ENCODE data around the gene COX18. TPM values are rescaled to one million over a fixed set of nuclear protein-coding genes. Genes with fewer than 3 reads are reported as not detected.

Gene COX18
- total RNA-seq, 2 experiments from 2014 or later: 22.7 to 24.5 TPM

- Mint-ChIP-seq H3K4me3 (no peak overlapping the region), H3K9me3 (no peaks in the 10 kb centered on the region), H3K4me1 (peaks cover 2% of the 10 kb centered on the region), H3K27ac (no peak overlapping the region), H3K36me3 (no peaks in the 10 kb centered on the region), H3K27me3 (peaks cover 11% of the 10 kb centered on the region)
- DNase-seq: no peak
Observed at GRCh38 chr4:73019462-73020047, 50.0 kb downstream of the COX18 start.

DNA sequence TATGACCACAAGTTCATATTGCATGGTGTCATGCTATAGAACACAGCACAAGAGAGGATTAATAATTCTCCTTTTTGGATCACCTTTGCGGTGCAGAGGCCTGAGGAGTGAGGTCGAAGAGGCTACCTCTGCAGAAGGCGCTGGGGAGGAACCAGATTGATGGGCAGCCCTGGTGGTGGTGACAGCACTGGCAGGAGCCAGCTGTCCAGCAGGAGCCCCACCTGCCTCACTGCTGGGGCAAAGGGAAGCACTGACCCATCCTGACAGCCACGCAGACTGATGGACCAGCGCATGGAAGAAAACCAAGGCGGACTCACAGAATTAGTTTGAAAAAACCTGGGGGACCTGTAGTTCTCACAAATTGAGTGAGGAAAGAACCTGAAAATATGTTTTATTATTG is 50.9 kb downstream of the COX18 start:
- DNase-seq: no peak
- peaks cover 11% of the 10 kb centered on the region for H3K27me3 Mint-ChIP-seq

DNA sequence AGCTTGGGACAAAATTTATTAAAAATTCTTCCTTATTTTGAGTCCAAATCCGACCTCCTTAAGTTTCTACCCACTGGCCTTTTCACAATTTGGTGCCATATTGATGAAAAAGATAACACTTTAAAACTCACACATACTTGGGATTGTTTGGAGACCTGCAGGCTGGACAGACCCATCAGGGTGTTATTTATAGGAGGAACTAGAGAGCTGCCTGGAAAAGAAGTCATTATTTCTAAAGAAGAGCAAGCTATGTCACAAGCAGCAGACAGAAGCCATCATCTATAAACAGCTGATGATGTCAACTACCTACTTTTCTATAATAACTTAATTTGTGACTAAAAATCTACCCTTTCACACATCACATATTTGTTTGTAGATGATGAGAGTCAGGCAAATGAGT is 56.2 kb downstream of the COX18 start:
- no peak for DNase-seq
- Mint-ChIP-seq H3K27me3 (peaks cover 13% of the 10 kb centered on the region), H3K4me1 (no peaks in the 10 kb centered on the region), H3K9me3 (peaks cover 8% of the 10 kb centered on the region), H3K36me3 (no peaks in the 10 kb centered on the region), H3K27ac (no peak overlapping the region), H3K4me3 (no peak overlapping the region)

More for the DNA sequence above, 50.9 kb downstream of the COX18 start:
- no peaks in the 10 kb centered on the region for H3K9me3 Mint-ChIP-seq
- H3K36me3 Mint-ChIP-seq: no peaks in the 10 kb centered on the region
- H3K27ac Mint-ChIP-seq: no peak overlapping the region
- peaks cover 2% of the 10 kb centered on the region for H3K4me1 Mint-ChIP-seq
- H3K4me3 Mint-ChIP-seq: no peak overlapping the region

GRCh38 chr4:73012673-73013072 is 56.8 kb downstream of the COX18 start:
- Mint-ChIP-seq H3K4me1 (no peaks in the 10 kb centered on the region), H3K27me3 (peaks cover 13% of the 10 kb centered on the region), H3K27ac (no peak overlapping the region), H3K4me3 (no peak overlapping the region), H3K36me3 (no peaks in the 10 kb centered on the region), H3K9me3 (peaks cover 8% of the 10 kb centered on the region)
- no peak for DNase-seq

GRCh38 chr4:73011629-73011985 is 57.9 kb downstream of the COX18 start:
- DNase-seq: no peak
- peaks cover 8% of the 10 kb centered on the region for H3K9me3 Mint-ChIP-seq
- no peak overlapping the region for H3K27ac Mint-ChIP-seq
- H3K4me1 Mint-ChIP-seq: no peaks in the 10 kb centered on the region
- peaks cover 13% of the 10 kb centered on the region for H3K27me3 Mint-ChIP-seq
- no peak overlapping the region for H3K4me3 Mint-ChIP-seq
- H3K36me3 Mint-ChIP-seq: no peaks in the 10 kb centered on the region

GRCh38 chr4:73010789-73011628 is 58.5 kb downstream of the COX18 start:
- no peak overlapping the region for H3K4me3 Mint-ChIP-seq
- H3K27me3 Mint-ChIP-seq: peaks cover 17% of the 10 kb centered on the region
- no peak for DNase-seq
- H3K9me3 Mint-ChIP-seq: peaks cover 8% of the 10 kb centered on the region
- no peaks in the 10 kb centered on the region for H3K36me3 Mint-ChIP-seq
- H3K27ac Mint-ChIP-seq: no peak overlapping the region
- H3K4me1 Mint-ChIP-seq: no peaks in the 10 kb centered on the region

DNA sequence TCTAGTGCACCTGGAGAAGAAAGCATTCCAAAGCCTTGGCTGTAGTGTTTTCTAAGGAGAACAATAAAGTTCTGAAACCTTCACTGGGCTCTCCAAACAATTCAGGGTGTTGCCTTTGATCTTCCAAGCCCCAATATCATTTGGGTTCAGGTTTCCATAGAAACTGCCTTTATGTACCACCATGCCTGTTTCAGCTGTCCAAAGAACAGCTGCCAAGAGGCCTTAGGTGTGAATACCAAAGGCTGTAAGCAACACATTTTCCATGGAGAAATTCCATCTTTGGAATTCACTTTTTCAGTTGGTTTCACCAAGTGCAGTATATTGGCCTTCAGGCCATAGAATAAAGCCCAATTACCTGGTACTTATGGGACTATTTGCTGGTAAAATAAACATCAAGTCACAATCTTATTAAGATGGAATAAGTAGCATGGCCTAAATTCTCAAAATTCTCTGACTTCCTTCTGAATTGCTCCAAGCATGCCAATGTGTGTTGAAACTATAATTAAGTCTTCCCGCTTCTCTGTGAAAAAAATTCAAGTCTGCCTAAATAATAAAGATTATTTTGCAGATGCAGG is 61.9 kb downstream of the COX18 start:
- no peak for DNase-seq
- H3K27ac Mint-ChIP-seq: no peak overlapping the region
- peaks cover 8% of the 10 kb centered on the region for H3K9me3 Mint-ChIP-seq
- H3K27me3 Mint-ChIP-seq: peaks cover 27% of the 10 kb centered on the region
- H3K4me1 Mint-ChIP-seq: no peaks in the 10 kb centered on the region
- no peaks in the 10 kb centered on the region for H3K36me3 Mint-ChIP-seq
- no peak overlapping the region for H3K4me3 Mint-ChIP-seq

DNA sequence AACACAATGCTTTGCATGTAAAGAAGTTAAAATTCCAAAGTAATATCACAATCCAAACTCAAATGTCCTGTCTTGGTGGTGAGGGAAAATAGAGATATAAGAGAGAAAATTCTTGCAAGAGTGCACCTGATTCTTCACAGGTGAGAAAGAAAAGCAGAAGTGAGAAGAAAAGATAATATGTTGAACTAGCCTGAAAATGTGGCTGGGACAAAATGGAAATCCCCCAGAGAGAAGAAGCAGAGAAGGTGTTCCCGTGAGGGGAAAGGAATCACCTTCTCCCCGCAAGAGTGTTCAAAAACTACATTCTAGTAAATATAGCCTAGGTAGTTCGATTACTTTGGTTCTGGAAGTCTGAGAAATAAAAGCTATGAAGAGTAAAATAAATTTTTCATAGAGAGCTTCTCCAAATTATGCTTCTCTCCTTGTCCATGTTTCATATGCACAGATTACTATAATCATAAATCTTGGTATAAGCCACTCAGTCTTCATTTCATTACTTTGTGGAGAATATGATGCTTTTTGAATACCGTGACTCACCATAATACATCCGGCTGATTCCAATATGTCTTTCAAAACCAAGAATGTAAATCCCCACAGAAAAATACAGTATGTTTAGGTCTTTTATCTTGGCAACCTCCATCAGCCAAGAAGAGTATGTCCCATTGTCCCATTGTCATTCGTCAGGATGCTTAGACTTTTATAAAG is 63.1 kb downstream of the COX18 start:
- no peak overlapping the region for H3K27ac Mint-ChIP-seq
- no peak overlapping the region for H3K4me3 Mint-ChIP-seq
- H3K9me3 Mint-ChIP-seq: peaks cover 4% of the 10 kb centered on the region
- DNase-seq: no peak
- peaks cover 33% of the 10 kb centered on the region for H3K27me3 Mint-ChIP-seq
- no peaks in the 10 kb centered on the region for H3K36me3 Mint-ChIP-seq
- no peaks in the 10 kb centered on the region for H3K4me1 Mint-ChIP-seq

GRCh38 chr4:73005514-73005913 is 64.0 kb downstream of the COX18 start:
- DNase-seq: no peak
- Mint-ChIP-seq H3K36me3 (no peaks in the 10 kb centered on the region), H3K27me3 (peaks cover 34% of the 10 kb centered on the region), H3K4me3 (no peak overlapping the region), H3K4me1 (no peaks in the 10 kb centered on the region), H3K27ac (no peak overlapping the region), H3K9me3 (peaks cover 4% of the 10 kb centered on the region)

Other genes with a start within 250 kb of the COX18 start
- 10 to 100 TPM; 61.6 to 65.0 TPM for gene ANKRD17, start 189.1 kb upstream of the COX18 start, total RNA-seq

Measured in activated naive CD8-positive, alpha-beta T cell treated with anti-CD3 and anti-CD28 coated beads for 36 hours (primary cell).